Right kidney (tissue), 1 donor: ENCODE results near the gene SIRT7.

Experiments used
- DNase-seq: peaks from one replicate; pipeline ENCODE4 v3.0.0-alpha.2; 2016

Gene SIRT7

GRCh38 chr17:81863833-81864768 lies 53.9 kb downstream of the SIRT7 start:
- no peak for DNase-seq

DNA sequence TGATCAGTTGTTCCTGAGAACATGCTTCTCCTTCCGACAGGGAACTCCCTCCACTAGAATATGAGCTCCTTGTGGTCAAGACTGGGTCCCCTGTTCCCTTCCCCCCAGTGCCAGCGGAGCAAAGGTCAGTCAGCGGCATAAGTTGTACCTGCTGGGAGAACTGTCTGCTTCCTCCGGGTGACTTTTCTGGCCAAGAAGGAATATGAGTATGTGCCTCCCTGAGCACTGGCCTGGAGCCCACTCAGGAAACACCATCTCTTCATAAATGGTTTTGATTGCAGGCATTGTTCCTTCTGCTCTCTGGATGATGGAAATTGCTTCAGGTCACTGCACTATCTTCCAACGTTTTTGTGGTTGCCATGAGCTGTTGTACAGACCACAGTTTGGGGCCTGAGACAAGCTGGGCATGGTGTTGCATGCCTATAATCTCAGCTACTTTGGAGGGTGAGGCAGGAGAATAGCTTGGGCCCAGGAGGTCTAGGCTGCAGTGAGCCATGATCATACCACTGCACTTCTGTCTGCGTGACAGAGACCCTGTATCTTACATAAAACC lies 54.8 kb downstream of the SIRT7 start:
- no peak for DNase-seq
